NCI-H187 (cell line): Measurements from ENCODE around the gene AKNA.

ENCODE experiments used
- DNase-seq, 2 experiments: peaks; one replicate each; lab custom pipeline; 2025; lab: John Stamatoyannopoulos, UW

AKNA gene

DNA sequence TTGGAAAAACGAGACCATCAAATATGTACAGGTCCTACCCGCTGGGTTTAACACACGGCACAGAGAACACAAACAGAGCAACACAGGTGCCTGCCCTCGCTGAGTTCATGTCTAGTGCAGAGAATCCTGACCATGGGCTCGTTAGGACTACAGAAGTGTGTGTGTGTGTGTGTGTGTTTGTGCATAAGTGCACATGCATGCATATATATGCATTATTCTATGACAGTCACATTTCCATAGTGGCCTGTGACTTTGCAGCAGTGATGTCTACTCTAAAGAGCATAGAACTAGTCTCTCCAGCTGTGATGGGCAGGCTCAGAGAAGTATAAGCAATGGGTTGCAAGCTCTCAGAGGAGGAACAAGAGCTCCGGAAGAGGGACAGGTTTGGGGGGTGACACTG lies 30.4 kb downstream of the AKNA start:
- no peak for DNase-seq

GRCh38 chr9:114356792-114357191 lies 31.0 kb downstream of the AKNA start:
- no peak for DNase-seq

DNA sequence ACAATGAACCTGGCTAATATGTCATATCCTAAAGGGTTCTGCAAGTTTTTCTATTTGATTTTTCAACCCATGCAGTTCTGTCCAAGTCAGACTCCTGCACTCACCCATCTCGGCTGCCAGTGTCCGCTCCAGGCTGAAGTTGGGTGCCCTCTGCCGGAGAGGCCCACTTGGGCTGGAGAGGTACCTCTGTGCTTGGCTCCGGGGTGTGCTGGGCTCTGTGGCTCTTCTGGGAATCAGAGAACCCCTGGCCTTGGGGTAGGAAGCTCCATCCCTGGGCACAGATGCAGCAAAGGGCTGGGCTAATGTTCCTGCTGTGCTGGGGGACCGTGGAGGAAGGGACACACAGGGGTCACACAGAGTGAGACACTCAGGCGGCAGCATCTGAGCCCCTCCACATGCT lies 32.0 kb downstream of the AKNA start:
- DNase-seq: no peak

- DNase-seq: no peak
Observed at GRCh38 chr9:114351932-114352331, 35.9 kb downstream of the AKNA start.

GRCh38 chr9:114350636-114351401 lies 37.0 kb downstream of the AKNA start:
- no peak for DNase-seq

DNA sequence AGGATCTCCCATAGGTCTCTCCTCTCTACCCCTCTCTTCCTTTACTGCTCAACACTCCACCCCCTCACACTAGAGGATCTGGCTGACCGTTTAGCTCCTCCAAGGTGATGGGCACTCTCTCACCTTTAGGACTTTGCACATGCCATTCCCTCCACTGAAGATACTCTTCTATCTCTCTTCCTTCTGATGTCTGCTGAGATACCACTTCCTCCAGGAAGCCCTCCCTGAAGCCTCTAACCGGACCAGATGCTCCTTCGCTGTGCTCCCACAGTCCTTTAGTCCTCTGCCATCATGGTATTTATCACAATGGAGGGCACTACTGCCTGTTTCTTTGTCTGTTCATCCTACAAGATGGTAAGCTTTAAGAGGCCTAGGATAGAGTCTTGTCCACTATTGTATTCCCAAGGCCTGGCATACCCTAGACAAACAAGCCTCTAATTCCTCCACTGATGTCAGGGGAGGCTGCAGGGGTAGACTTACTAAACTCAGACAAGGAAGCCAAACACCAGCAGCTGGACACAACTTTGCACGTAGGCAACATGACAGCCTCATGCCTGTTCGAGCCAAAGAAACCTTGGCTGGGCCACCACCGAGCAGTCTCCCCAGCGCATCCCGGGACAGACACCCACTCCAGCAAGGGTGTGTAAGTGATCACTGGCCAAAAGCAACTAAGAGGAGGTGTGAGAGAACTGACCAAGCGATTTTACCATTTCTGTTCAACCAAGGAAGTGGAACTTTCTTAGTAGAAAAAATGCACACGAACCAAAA lies 37.9 kb downstream of the AKNA start:
- DNase-seq: no peak

DNA sequence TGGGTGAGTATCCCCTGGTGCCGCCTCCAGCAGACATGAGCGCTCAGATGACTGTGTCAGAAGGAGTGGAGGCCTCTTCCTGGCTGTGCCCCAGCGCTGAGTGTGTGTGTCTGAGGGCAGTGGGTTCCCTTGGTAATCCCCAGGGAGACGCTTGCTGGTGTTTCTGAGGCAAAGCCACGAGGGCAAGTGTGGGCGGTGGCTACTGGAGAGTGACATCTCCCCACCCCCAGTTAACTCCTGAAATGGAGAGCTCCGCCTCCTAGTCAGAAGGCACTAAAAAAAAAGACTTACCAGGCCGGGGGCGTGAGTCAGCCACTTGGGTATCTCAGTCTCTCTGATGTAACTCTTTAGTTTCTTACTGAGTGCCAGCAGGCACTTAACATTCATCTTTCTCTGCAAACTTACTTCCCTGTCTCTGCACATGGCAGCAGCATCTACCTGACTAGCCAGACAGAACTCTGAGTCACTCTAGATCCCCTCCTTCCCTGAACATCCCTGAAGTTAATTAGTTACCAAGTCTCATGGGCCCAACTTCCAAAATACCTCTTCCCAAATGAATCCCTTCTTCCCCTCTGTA lies 38.8 kb downstream of the AKNA start:
- no peak for DNase-seq

GRCh38 chr9:114348261-114348905 lies 39.4 kb downstream of the AKNA start:
- DNase-seq: no peak

DNA sequence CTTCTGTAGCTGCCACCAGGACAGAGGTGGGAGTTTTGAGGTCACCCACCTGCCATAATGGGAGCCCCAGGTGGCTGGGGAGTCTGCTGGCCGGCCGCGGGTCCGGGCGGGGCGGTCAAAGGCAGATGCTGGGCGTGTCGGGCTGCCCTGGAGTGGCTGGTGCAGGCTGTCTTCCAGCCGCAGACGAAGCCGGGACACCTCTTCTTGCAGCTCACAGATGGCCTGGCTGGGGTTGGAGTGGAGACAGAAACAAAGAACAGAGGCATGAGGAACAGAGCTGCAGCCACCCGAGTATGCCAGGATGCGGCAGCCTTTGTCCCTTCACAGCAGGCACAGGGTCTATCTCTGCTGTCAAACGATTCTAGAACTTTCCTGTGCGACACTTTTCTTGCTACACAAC lies 40.1 kb downstream of the AKNA start:
- no peak for DNase-seq

DNA sequence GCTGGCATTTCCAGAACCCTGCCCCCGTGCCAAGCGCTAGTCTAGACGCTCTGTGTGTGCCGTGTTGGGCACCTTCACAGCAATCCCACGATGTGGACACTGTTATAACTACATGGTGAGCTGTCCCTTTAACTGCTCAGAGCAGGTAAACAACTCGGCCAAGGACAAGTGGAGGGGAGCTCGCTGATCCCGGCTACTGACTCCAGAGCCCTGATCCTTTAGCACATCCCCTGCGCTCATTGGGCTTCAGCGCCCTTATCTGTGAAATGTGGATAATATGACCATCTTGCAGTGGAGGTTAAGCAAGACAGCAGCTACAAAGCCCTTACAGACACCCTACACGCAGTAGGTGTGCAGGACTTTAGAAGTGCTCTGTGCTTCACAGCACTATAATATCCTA lies 41.6 kb downstream of the AKNA start:
- DNase-seq: no peak

DNA sequence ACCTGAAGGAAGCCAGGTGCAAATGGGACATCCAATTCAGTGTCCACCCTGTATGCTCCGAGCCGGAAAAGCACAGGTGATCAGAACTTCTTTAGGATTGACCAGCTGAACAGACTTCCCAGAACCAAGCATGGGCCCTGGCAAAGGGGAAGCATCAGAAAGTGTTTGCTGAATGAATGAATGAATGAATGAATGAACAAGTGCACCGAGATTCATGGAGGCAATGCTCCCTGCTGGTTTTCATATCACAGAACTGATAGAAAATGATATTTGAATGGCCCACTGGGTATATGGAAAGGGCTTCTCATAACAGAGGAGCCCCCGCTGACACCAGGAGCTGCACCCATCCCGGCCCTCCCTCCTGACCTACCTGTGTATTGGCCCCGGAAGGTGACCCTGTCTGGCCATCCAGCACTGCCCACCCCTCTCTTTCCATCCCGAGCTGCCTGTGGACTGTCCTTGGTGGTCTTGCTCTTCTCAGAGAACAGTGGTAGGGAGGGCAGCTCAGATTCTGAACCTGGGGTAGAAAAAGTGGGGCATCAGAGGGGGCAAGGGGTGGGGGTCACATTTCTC lies 42.2 kb downstream of the AKNA start:
- no peak for DNase-seq

DNA sequence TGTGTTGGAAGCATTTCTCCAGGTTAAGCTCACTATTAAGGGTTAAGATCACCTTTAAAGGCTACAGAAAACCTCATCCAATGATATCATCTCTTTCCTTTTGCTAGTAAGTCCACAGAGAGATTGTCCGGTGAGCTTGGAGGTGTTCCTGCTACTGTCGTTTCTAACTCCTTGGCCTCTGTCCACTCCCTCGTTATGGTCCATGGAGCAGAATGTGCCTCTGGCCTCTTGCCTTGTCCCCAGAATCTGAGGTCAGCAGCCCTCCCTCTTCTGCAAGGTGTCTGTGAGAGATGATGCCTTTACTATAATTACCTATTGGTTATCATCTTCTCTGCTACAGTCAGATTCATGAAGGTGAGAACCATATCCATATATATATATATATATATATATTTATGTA lies 43.1 kb downstream of the AKNA start:
- DNase-seq: no peak

- no peak for DNase-seq
Observed at GRCh38 chr9:114344188-114344566, 43.6 kb downstream of the AKNA start.

DNA sequence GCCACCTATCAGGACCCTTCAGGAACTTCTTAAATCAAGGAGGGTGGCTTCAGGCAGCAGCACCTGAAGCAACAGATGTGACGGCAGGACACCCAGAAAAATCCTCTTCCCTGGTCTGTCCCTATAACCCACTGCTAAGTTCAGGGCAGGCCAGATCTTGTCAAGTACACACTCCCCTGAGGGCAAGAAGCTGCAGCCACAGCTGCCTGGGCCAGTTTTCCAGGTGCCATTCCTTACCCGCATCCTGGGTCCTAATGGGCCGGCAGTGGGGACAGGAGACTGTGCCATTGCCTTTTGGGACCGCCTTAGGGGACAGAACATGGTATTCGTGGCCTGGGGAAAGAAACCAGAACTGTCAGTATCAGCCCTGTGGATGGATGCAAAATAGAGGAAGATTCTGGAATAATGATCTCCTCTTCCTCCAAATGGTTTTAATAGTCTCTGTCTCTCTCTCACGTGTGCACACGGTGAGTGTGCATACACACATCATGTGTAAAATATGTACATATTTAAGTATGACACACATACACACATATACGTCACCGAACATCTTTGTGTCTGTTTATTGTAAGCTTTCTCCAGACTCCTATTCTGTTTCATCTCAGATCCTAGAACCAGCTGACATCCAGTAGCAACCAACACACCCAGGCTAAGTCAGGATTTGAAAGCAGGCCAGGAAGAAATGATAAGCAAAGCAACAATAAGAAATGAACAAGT lies 44.2 kb downstream of the AKNA start:
- no peak for DNase-seq

DNA sequence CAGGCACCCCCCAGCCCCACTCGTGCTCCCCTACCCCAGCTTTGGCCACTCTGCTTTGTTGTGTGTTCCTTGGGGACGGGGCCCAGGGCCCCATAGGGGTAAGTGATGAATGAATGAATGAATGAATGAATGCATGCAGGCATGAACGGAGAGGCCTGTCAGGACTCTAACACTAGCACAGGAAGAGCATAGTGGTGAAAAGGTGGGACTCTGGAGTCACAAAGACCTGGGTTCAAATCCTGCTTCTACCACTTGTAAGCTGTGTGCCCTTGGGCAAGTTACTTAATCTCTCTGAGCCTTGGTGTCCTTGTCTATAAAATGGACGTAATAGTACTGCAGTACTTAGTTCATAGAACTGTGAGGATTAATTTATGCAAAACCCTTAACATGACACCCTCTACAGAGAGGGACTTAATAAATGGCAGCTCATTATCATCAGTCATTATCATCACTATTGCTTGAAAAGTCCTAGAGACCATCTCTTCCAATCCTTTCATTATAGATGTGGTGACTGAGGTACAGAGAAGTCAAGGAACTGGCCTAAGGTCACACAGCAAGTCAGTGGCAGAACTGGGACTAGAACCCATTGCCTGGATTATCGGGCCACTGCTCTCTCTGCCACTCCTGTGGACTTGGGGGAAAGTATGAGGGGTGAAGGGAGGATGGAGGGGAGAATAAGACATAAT lies 44.9 kb downstream of the AKNA start:
- DNase-seq: no peak

DNA sequence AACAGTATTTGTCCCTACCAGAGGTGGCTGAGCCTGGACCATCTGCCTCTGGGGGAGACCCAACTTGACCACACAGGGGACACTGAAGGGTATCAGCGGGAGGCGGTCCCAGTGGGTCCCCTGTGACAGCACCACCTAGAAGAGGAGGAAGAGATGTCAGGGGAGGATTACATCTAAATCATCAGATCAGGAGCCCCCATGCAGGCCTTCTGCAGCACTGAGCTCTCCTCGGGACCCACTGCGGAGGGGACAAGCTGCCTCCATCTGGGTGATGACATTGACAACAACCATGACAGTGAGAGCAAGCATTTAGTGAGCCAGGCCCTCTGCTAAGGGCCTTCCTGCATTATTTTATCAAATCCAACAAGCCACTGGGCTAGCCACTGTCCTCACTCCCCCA lies 45.8 kb downstream of the AKNA start:
- no peak for DNase-seq

- DNase-seq: no peak
Observed at GRCh38 chr9:114341152-114341830, 46.5 kb downstream of the AKNA start.

DNA sequence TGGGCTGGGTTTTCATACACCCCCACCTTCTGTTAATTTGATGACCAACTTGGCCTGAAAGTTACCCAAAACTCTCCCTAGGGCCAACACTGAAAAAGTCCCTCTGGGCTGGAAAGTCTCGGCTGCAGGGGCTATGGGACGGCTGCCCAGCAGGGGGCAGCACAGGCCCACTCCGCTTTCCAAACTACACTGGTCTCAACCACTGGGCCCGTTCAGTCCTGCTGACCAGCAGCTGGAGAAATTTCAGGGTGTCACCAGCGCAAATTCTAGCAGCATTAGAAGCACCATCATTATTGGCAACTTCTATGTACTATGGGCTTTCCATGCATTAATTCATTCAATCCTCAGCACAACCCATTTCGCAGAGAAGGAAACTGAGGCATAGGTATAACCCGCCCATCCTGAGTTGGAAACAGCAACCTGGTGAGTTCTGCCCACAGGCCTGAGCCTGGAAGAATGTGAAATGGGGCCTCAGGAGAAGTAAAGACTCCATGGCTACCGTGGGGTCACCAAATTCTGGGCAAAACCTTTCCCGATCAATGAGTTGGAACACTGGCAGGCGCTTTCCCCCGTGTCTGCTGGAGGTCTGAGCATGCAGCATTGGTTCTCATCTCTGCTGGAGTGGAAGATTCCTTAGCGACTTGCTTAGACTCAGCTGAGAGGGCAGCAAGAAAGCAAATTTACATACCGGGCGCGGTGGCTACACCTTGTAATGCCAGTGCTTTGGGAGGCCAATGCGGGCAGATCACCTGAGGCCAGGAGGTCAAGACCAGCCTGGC lies 48.5 kb downstream of the AKNA start:
- no peak for DNase-seq

- no peak for DNase-seq
Observed at GRCh38 chr9:114338187-114338586, 49.6 kb downstream of the AKNA start.
